Immature natural killer cell (primary cell): ENCODE results near the gene SLC8A1. TPM values are rescaled to one million over a fixed set of nuclear protein-coding genes. Genes with fewer than 3 reads are reported as not detected.
A peak's percentile ranks its signal among the peaks of the same experiment; 100 is the strongest.

Experiments
- DNase-seq, 3 donors: peaks; one replicate each; pipeline ENCODE4 v3.0.0; 2022; ENCODE audit warnings: mixed read lengths in 1 of 3
- H3K27ac Mint-ChIP-seq, 6 donors: one replicate each; pipeline ENCODE4 v1.8.0; 2020; ENCODE audit warnings: mixed read lengths in 6 of 6, mild to moderate bottlenecking in 5 of 6, inconsistent platforms in 4 of 6, moderate library complexity in 3 of 6
- H3K27me3 Mint-ChIP-seq, 3 donors: one replicate each; pipeline ENCODE4 v1.8.0; 2020 to 2021; ENCODE audit warnings: low read depth in 3 of 3, mild to moderate bottlenecking in 3 of 3, mixed read lengths in 3 of 3, moderate library complexity in 3 of 3, inconsistent platforms in 1 of 3
- H3K36me3 Mint-ChIP-seq, 3 donors: one replicate each; pipeline ENCODE4 v1.8.0; 2020; ENCODE audit warnings: mixed read lengths in 3 of 3, inconsistent platforms in 2 of 3, mild to moderate bottlenecking in 2 of 3
- H3K4me1 Mint-ChIP-seq, 2 donors: one replicate each; pipeline ENCODE4 v1.8.0; 2020; ENCODE audit warnings: inconsistent platforms in 2 of 2, mild to moderate bottlenecking in 2 of 2, mixed read lengths in 2 of 2, moderate library complexity in 1 of 2
- H3K4me3 Mint-ChIP-seq, 5 donors: one replicate each; pipeline ENCODE4 v1.8.0; 2020; ENCODE audit warnings: mild to moderate bottlenecking in 5 of 5, mixed read lengths in 5 of 5, inconsistent platforms in 3 of 5, moderate library complexity in 3 of 5
- H3K9me3 Mint-ChIP-seq, 6 donors: one replicate each; pipeline ENCODE4 v1.8.0; 2020; ENCODE audit warnings: mild to moderate bottlenecking in 6 of 6, mixed read lengths in 6 of 6, inconsistent platforms in 4 of 6, moderate library complexity in 3 of 6
- polyA plus RNA-seq, 3 donors: library from polyadenylated mRNA; unstranded; fragments of 300-500 nt; fragmentation: Illumina TruSeq; gene quantifications; one replicate each; pipeline ENCODE4 v1.2.3, GENCODE V29; 2021

SLC8A1 gene
- polyA plus RNA-seq, 3 donors from 2014 or later = 0.01 to 0.34 (median 0.11) TPM

- H3K9me3 Mint-ChIP-seq = peaks cover 7 to 26% (median 17%) of the 10 kb centered on the region in 6 donors
- peaks cover 0 to 6% (median 0%) of the 10 kb centered on the region in 3 donors for H3K36me3 Mint-ChIP-seq
- no peak overlapping the region for H3K27ac Mint-ChIP-seq
- no peak for DNase-seq
- H3K4me3 Mint-ChIP-seq = no peak overlapping the region
- H3K4me1 Mint-ChIP-seq = no peaks in the 10 kb centered on the region
- peaks cover 0 to 2% (median 0%) of the 10 kb centered on the region in 3 donors for H3K27me3 Mint-ChIP-seq
These were observed 71.8 kb downstream of the SLC8A1 start for GRCh38 chr2:40380041-40380440.

DNA sequence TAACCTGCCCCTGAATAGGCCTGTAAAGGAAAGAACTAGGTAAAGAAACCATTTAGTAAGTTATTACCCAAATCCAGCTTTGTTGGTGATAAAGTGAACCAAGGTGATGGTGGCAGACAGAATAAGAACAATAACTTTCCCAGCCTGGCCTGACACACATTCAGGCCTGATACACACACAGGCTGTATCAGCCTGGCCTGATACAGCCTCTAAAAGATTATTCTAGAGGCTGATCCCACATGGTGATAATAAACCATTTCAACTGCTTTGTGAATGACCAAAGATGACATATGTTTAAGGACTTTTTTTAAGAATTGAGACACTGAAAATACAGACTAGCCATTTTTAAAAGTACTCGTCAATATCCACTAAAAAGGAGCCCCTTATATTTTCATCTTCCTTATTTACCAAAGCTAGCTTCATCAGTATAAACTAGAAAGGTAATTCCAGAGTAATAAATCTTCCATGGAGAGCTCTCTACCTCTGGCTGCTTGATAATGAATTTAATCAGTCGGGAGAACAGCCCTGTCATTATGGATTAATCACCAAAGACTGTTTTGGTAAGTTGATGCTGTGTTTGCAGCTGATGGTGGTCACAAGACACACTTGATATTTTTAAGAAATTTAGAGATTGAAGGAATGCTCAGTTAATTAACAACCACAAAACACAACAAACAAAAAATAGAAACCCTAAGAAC, 77.2 kb downstream of the SLC8A1 start:
- no peaks in the 10 kb centered on the region for H3K36me3 Mint-ChIP-seq
- no peaks in the 10 kb centered on the region for H3K4me1 Mint-ChIP-seq
- no peaks in the 10 kb centered on the region for H3K27me3 Mint-ChIP-seq
- DNase-seq = no peak
- H3K27ac Mint-ChIP-seq = no peak overlapping the region
- H3K4me3 Mint-ChIP-seq = no peak overlapping the region
- H3K9me3 Mint-ChIP-seq = peaks cover 0 to 26% (median 6%) of the 10 kb centered on the region in 6 donors

- DNase-seq = no peak
- Mint-ChIP-seq H3K9me3 (peaks cover 0 to 19% (median 4%) of the 10 kb centered on the region in 6 donors), H3K27me3 (no peaks in the 10 kb centered on the region), H3K4me1 (no peaks in the 10 kb centered on the region), H3K36me3 (no peaks in the 10 kb centered on the region), H3K4me3 (no peak overlapping the region), H3K27ac (no peak overlapping the region)
These were observed 78.8 kb downstream of the SLC8A1 start for GRCh38 chr2:40373111-40373510.

GRCh38 chr2:40372283-40372985, 79.5 kb downstream of the SLC8A1 start:
- no peak overlapping the region for H3K27ac Mint-ChIP-seq
- no peaks in the 10 kb centered on the region for H3K36me3 Mint-ChIP-seq
- no peaks in the 10 kb centered on the region for H3K27me3 Mint-ChIP-seq
- DNase-seq = no peak
- H3K4me3 Mint-ChIP-seq = no peak overlapping the region
- H3K4me1 Mint-ChIP-seq = no peaks in the 10 kb centered on the region
- peaks cover 0 to 16% (median 3%) of the 10 kb centered on the region in 6 donors for H3K9me3 Mint-ChIP-seq

GRCh38 chr2:40371525-40372282, 80.2 kb downstream of the SLC8A1 start:
- no peaks in the 10 kb centered on the region for H3K36me3 Mint-ChIP-seq
- no peak overlapping the region for H3K4me3 Mint-ChIP-seq
- H3K9me3 Mint-ChIP-seq = peaks cover 0 to 16% (median 3%) of the 10 kb centered on the region in 6 donors
- H3K27me3 Mint-ChIP-seq = no peaks in the 10 kb centered on the region
- no peaks in the 10 kb centered on the region for H3K4me1 Mint-ChIP-seq
- DNase-seq = no peak
- no peak overlapping the region for H3K27ac Mint-ChIP-seq

DNA sequence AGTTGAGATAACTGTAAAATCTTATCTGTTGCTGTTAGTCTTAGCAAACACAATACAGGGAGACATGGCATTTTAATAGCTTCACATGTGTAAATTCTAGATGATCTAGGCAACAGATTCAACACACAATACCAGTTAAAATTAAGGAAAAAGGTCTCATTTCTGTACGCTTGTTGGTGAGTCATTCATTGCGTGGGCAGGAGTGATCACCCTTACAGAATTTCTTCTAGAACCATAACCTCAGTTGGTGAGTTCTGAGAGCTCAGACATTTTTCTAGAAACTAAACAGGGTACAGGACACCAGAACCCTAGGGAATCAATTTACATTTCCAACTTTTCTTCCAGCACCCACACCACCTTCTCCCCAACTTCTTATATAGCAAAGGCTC, 81.9 kb downstream of the SLC8A1 start:
- peaks cover 0 to 16% (median 3%) of the 10 kb centered on the region in 6 donors for H3K9me3 Mint-ChIP-seq
- no peak overlapping the region for H3K4me3 Mint-ChIP-seq
- H3K4me1 Mint-ChIP-seq = peaks cover under 1% of the 10 kb centered on the region in 2 donors
- DNase-seq = no peak
- no peaks in the 10 kb centered on the region for H3K36me3 Mint-ChIP-seq
- no peaks in the 10 kb centered on the region for H3K27me3 Mint-ChIP-seq
- H3K27ac Mint-ChIP-seq = no peak overlapping the region

DNA sequence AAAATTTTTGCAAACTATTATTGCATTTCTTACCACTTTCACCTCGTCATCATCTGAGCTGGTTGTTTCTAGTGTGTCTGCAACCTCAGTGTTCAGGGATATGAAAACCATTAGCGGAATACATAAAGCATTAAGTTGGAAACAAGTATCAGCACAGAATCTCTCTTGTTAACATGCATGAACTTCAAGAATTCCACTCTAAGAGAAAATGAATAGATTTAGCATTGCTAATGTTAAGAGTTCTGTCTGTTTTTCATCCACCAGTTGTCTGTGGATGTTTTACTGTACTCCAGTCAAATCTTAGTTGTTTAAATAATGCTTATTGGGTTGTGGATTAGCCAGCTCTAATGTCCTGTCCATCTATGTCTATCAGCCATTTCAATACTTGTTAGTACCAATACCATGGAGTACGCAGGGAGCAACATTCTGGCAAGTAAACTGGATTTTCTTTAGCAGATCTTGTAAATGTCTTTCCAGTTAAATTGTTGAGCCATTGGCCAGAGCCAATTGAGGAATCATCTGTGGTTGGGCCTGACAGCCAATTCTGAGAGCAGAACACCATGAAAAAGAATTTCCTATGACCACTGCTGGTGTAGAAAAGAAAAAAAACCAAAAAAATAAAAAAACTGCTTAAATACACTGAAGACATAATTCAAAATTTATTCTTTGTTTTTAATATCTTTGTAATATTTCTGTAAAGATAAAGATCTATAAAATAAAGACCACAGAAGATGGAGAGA, 82.5 kb downstream of the SLC8A1 start:
- H3K4me1 Mint-ChIP-seq = peaks cover 2 to 6% of the 10 kb centered on the region in 2 donors
- no peak for DNase-seq
- peaks cover 0 to 16% (median 3%) of the 10 kb centered on the region in 6 donors for H3K9me3 Mint-ChIP-seq
- H3K27ac Mint-ChIP-seq = no peak overlapping the region
- H3K36me3 Mint-ChIP-seq = no peaks in the 10 kb centered on the region
- H3K27me3 Mint-ChIP-seq = no peaks in the 10 kb centered on the region
- no peak overlapping the region for H3K4me3 Mint-ChIP-seq

GRCh38 chr2:40367652-40368051, 84.2 kb downstream of the SLC8A1 start:
- H3K4me3 Mint-ChIP-seq = no peak overlapping the region
- H3K36me3 Mint-ChIP-seq = no peaks in the 10 kb centered on the region
- H3K27ac Mint-ChIP-seq = no peak overlapping the region
- H3K9me3 Mint-ChIP-seq = peaks cover 0 to 9% (median 3%) of the 10 kb centered on the region in 6 donors
- H3K4me1 Mint-ChIP-seq = peaks cover 2 to 10% of the 10 kb centered on the region in 2 donors
- DNase-seq = no peak
- H3K27me3 Mint-ChIP-seq = no peaks in the 10 kb centered on the region

GRCh38 chr2:40367032-40367431, 84.9 kb downstream of the SLC8A1 start:
- Mint-ChIP-seq H3K36me3 (no peaks in the 10 kb centered on the region), H3K9me3 (peaks cover 0 to 6% (median 4%) of the 10 kb centered on the region in 6 donors), H3K4me1 (peaks cover 2 to 10% of the 10 kb centered on the region in 2 donors), H3K27ac (no peak overlapping the region), H3K4me3 (no peak overlapping the region), H3K27me3 (no peaks in the 10 kb centered on the region)
- DNase-seq = no peak

DNA sequence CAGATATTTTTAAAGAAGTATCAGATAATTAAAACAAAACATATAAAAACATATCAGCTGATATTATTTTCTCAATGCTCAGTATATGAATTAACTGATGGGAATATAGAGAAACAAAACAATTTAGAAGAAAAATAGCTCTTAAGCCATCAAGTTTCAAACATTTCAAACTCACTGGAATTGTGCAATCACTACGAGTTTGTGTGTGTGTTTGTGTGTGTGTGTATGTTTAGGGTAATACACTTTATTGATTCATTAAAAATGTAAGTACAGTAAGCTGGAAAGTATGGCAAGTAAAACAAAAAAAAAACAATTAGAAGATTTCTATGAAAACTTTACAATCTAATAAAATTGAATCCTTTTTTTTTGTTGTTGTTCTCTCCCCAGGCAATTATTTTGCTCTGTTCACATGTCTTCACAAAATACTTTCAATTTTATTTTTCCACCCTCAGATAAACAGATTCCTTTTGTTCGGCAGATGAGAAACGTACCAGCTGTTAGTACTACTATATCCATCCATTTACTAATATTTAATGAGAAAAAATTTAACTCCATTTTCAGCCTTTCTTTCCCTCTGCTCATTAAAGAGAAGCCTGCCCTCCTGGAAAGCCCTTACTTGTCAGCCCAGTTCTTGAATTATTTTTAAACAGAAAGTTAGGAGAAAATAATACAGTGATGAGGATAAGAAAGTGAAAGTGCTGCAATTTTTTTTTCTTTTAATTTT, 87.6 kb downstream of the SLC8A1 start:
- Mint-ChIP-seq H3K4me3 (peak overlapping the region in 3 of 5 donors; percentile 4 to 46 (median 33)), H3K9me3 (peaks cover 0 to 9% (median under 1%) of the 10 kb centered on the region in 6 donors), H3K4me1 (peaks cover 2 to 10% of the 10 kb centered on the region in 2 donors), H3K27me3 (no peaks in the 10 kb centered on the region), H3K36me3 (no peaks in the 10 kb centered on the region), H3K27ac (no peak overlapping the region)
- DNase-seq = no peak

DNA sequence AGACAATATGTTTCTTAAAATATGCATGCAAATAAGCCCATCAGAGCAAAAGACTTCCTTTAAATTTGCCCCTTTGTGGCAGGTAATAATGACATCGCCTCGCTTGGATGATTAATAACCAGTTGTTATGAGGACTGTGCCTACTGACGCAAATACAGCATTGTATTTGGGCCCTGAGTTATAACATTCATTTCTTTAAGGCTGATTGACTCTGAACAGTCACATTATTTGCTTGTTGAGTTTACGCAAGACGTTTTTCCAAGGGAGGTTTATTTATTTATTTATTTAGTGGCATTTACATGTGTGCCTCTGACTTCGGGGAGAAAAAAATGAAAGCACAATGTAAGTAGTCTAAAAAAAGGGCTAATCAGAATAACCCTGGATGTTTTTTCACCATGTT, 88.3 kb downstream of the SLC8A1 start:
- no peak for DNase-seq
- no peak overlapping the region for H3K27ac Mint-ChIP-seq
- peaks cover 2 to 10% of the 10 kb centered on the region in 2 donors for H3K4me1 Mint-ChIP-seq
- H3K27me3 Mint-ChIP-seq = peaks cover 0 to 1% (median 0%) of the 10 kb centered on the region in 3 donors
- H3K4me3 Mint-ChIP-seq = no peak overlapping the region
- no peaks in the 10 kb centered on the region for H3K36me3 Mint-ChIP-seq
- peaks cover 0 to 7% (median 2%) of the 10 kb centered on the region in 6 donors for H3K9me3 Mint-ChIP-seq

GRCh38 chr2:40363231-40363630, 88.7 kb downstream of the SLC8A1 start:
- Mint-ChIP-seq H3K9me3 (peaks cover 0 to 7% (median 2%) of the 10 kb centered on the region in 6 donors), H3K27me3 (peaks cover 0 to 1% (median 0%) of the 10 kb centered on the region in 3 donors), H3K27ac (no peak overlapping the region), H3K4me1 (peaks cover 2 to 10% of the 10 kb centered on the region in 2 donors), H3K36me3 (no peaks in the 10 kb centered on the region), H3K4me3 (no peak overlapping the region)
- DNase-seq = no peak

DNA sequence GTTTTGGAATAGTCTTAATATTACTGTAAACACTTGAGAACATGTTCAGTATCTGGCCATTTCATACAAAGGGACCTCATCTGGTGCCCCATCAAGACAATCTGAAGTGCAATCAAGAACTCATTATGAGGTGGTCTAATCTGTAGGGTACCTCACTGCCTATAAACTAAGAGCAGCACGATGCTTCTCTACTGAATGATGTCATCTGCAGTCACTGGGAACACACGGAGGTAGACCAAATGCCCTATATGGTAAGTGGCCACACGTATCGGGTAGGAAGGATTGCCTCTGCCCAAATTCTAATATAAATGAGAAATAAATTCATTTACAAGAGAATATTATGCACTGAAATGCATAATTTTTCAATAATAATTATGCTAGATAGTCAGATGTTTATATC, 90.4 kb downstream of the SLC8A1 start:
- DNase-seq = no peak
- Mint-ChIP-seq H3K36me3 (no peaks in the 10 kb centered on the region), H3K27ac (no peak overlapping the region), H3K9me3 (peaks cover 0 to 10% (median 3%) of the 10 kb centered on the region in 6 donors), H3K27me3 (peaks cover 0 to 1% (median 0%) of the 10 kb centered on the region in 3 donors), H3K4me3 (no peak overlapping the region), H3K4me1 (peaks cover 2 to 10% of the 10 kb centered on the region in 2 donors)
